NCI-H2107 treated with DMSO at 0.1 percent for 48 hours (cell line): ENCODE data around the gene CCDC183.
"Not testable (repeated sequence)": the region's sequence is repeated elsewhere in the genome, so short reads cannot be mapped to it uniquely, and the experiment has no call there.

Experiments used
- DNase-seq: peaks from one replicate; lab custom pipeline; 2025; ENCODE audit not compliant: unreplicated experiment; lab: John Stamatoyannopoulos, UW

The CCDC183 gene

GRCh38 chr9:136823136-136824046 is 27.3 kb downstream of the CCDC183 start:
- DNase-seq: peak; percentile 47

GRCh38 chr9:136824496-136825225 is 28.5 kb downstream of the CCDC183 start:
- DNase-seq: no peak

GRCh38 chr9:136825295-136826187 is 29.4 kb downstream of the CCDC183 start:
- no peak for DNase-seq

GRCh38 chr9:136826188-136826541 is 30.0 kb downstream of the CCDC183 start:
- no peak for DNase-seq

- no peak for DNase-seq
Measured at GRCh38 chr9:136826703-136827582, 30.8 kb downstream of the CCDC183 start.

GRCh38 chr9:136827794-136828473 is 31.8 kb downstream of the CCDC183 start:
- no peak for DNase-seq

- no peak for DNase-seq
Measured at GRCh38 chr9:136828474-136829140, 32.5 kb downstream of the CCDC183 start.

- no peak for DNase-seq
Measured at GRCh38 chr9:136829412-136829811, 33.3 kb downstream of the CCDC183 start.

GRCh38 chr9:136829981-136830885 is 34.1 kb downstream of the CCDC183 start:
- DNase-seq: no peak

GRCh38 chr9:136831002-136831719 is 35.0 kb downstream of the CCDC183 start:
- no peak for DNase-seq

- DNase-seq: no peak
Measured at GRCh38 chr9:136831720-136832104, 35.6 kb downstream of the CCDC183 start.

GRCh38 chr9:136832581-136832980 is 36.4 kb downstream of the CCDC183 start:
- DNase-seq: no peak

GRCh38 chr9:136833381-136834048 is 37.4 kb downstream of the CCDC183 start:
- DNase-seq: not testable (repeated sequence)

- DNase-seq: no peak
Measured at GRCh38 chr9:136835162-136835931, 39.2 kb downstream of the CCDC183 start.

- no peak for DNase-seq
Measured at GRCh38 chr9:136835932-136836904, 40.1 kb downstream of the CCDC183 start.
